ENCODE results near the gene SCN4B. TPM values are rescaled to one million over a fixed set of nuclear protein-coding genes. Genes with fewer than 3 reads are reported as not detected.
A peak's percentile ranks its signal among the peaks of the same experiment; 100 is the strongest.

SCN4B gene
- total and polyA plus RNA-seq, 2 of the 8 experiments (the other 6 are each of a cell fraction or from before 2014, with no cell fraction given): 2.8 to 4.9 TPM

DNA sequence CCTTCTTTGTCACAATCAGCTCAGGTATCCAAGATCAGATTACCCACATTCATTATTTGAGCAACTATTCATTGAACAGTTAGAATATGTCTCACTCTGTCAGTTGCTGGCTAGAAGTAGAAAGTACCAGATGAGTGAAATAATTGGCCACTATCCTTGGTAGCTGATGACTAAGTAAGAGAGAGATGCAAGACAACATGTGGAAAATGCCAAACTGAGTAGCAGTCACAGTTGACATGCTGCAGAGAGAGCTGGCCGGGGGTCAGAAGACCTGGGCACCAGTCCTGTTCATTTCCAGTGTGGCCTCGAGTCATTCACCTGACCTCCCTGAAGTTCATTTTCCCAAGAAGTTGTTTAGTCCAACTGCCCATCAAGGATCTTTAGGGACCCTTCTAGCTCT, 43.4 kb downstream of the SCN4B start:
- Histone ChIP-seq H3K23ac (ENCODE audit: insufficient read length) (no peak overlapping the region), H2BK5ac (ENCODE audit: low read depth, low read length) (peak overlapping the region; percentile 52; the same call in 1 of the 2 replicates), H3K9ac (replicated peaks in 1 of 4; ENCODE audit: extremely low read depth in 1 of 4, low read depth in 3 of 4, low read length in 3 of 4) (no peak overlapping the region), H3K27me3 (replicated peaks in 1 of 4; ENCODE audit: control insufficient read depth in 3 of 4, extremely low read depth in 1 of 4, insufficient read depth in 3 of 4, low read length in 3 of 4) (no peaks in the 10 kb centered on the region; a peak in 1 of 7 replicates), H2AK5ac (ENCODE audit: low read depth, low read length) (no peak overlapping the region), H3K27ac (ENCODE audit: low read depth, low read length) (no peak overlapping the region), H2BK20ac (ENCODE audit: low read length) (no peak overlapping the region), H3K4me2 (ENCODE audit: insufficient read depth in 1 of 2, low read depth in 2 of 2, low read length in 2 of 2) (no peak overlapping the region), H3K14ac (ENCODE audit: insufficient read length) (no peak overlapping the region), H3K4me1 (replicated peaks in 1 of 4; ENCODE audit: control insufficient read depth in 3 of 4, insufficient read depth in 4 of 4, low read length in 3 of 4) (peaks cover 0 to 3% (median under 1%) of the 10 kb centered on the region in 4 experiments; a peak in 4 of 7 replicates), H4K5ac (ENCODE audit: insufficient read length, low read depth, low read length) (no peak overlapping the region), H3K36me3 (ENCODE audit: control insufficient read depth in 2 of 4, insufficient read depth in 4 of 4, low read length in 3 of 4) (no peaks in the 10 kb centered on the region), H3K9me3 (ENCODE audit: insufficient read depth in 2 of 2, low read depth in 1 of 2, low read length in 1 of 2) (no peaks in the 10 kb centered on the region), H3K79me1 (ENCODE audit: low read depth, low read length) (no peaks in the 10 kb centered on the region), H3K23me2 (ENCODE audit: low read depth, low read length) (no peaks in the 10 kb centered on the region; the same call in 1 of the 2 replicates), H3K4ac (replicated peaks; ENCODE audit: insufficient read length, low read depth, low read length) (no peak overlapping the region), H2BK12ac (ENCODE audit: low read depth, low read length) (no peak overlapping the region), H2BK120ac (replicated peaks; ENCODE audit: low read depth, low read length) (no peak overlapping the region), H3K56ac (replicated peaks; ENCODE audit: insufficient read length, low read depth, low read length) (no peak overlapping the region), H2BK15ac (ENCODE audit: low read length) (no peak overlapping the region), H4K91ac (replicated peaks; ENCODE audit: insufficient read length, low read length) (no peak overlapping the region), H4K8ac (ENCODE audit: extremely low read depth, insufficient read depth, low read length) (no peak overlapping the region), H2AFZ (ENCODE audit: low read length) (no peak overlapping the region), H3K79me2 (ENCODE audit: control insufficient read depth in 1 of 2, insufficient read depth in 2 of 2, low read length in 2 of 2) (no peaks in the 10 kb centered on the region), H3K4me3 (ENCODE audit: extremely low read depth in 1 of 4, insufficient read depth in 2 of 4, low read depth in 3 of 4, low read length in 4 of 4) (no peak overlapping the region), H3K18ac (ENCODE audit: extremely low read depth, low read length) (no peak overlapping the region), H4K20me1 (replicated peaks in 1 of 2; ENCODE audit: control insufficient read depth in 1 of 2, insufficient read depth in 2 of 2, low read length in 2 of 2) (no peaks in the 10 kb centered on the region)
- ChIA-PET CTCF (ENCODE audit: partially characterized antibody) (interaction anchor here (0.6 to 2.0 kb wide), 5 partner anchors 11 to 162 kb away, joined by 3 to 6 read pairs (median 3); no protein-coding TSS in a partner anchor), POLR2A (ENCODE audit: partially characterized antibody) (interaction anchor here (2.7 kb wide), 1 partner anchor 10 kb away, joined by 7 read pairs; no protein-coding TSS in a partner anchor)
- TF ChIP-seq CBX5 (IDR thresholded peaks at IDR 0.05; ENCODE audit: low read depth, low read length): no peak
- TF ChIP-seq TAF1 (IDR thresholded peaks at IDR 0.05; ENCODE audit: low read depth, low read length): no peak
- TF ChIP-seq KDM4A (IDR thresholded peaks at IDR 0.05; ENCODE audit: low read depth, low read length, severe bottlenecking): no peak
- TF ChIP-seq POLR2A (IDR thresholded peaks at IDR 0.05; ENCODE audit: control extremely low read depth in 1 of 2, low read depth in 2 of 2, low read length in 2 of 2): no peak
- TF ChIP-seq TAF7 (optimal IDR thresholded peaks at IDR 0.05; ENCODE audit: borderline replicate concordance, low read depth, low read length): no peak
- TF ChIP-seq, protein P1, sequence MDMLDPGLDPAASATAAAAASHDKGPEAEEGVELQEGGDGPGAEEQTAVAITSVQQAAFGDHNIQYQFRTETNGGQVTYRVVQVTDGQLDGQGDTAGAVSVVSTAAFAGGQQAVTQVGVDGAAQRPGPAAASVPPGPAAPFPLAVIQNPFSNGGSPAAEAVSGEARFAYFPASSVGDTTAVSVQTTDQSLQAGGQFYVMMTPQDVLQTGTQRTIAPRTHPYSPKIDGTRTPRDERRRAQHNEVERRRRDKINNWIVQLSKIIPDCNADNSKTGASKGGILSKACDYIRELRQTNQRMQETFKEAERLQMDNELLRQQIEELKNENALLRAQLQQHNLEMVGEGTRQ (IDR thresholded peaks at IDR 0.05; ENCODE audit: low read length): no peak
- TF ChIP-seq CTBP2 (IDR thresholded peaks at IDR 0.05; ENCODE audit: borderline replicate concordance, insufficient read depth, insufficient read length, low read length): no peak
- no peak for TF ChIP-seq GTF2F1 (IDR thresholded peaks at IDR 0.05; ENCODE audit: borderline replicate concordance, low read depth, low read length)
- 83% methylated on average over 2 of the region's 2 CpGs; no CpG with 5 or more reads in 1 of the 2 experiments for WGBS, 2 experiments (ENCODE audit: extremely low coverage in 1 of 2, insufficient coverage in 1 of 2, insufficient read length in 1 of 2, insufficient replicate concordance in 2 of 2, low coverage in 1 of 2, low lambda C conversion rate in 2 of 2, missing lambda C conversion rate in 1 of 2)
- no peak for DNase-seq (ENCODE audit: low read depth in 1 of 2, low spot score in 2 of 2)
- FAIRE-seq: no peak

Data from H1 (cell line).